LNCAP (cell line): ENCODE data around the gene PTH1R.

ENCODE experiments used
- TF ChIP-seq, protein P1 (sequence below): fragments of 450-650 bp; IDR thresholded peaks from 2 replicates; pipeline ENCODE4 v1.5.1; 2017; ENCODE audit warnings: mild to moderate bottlenecking

The PTH1R gene

DNA sequence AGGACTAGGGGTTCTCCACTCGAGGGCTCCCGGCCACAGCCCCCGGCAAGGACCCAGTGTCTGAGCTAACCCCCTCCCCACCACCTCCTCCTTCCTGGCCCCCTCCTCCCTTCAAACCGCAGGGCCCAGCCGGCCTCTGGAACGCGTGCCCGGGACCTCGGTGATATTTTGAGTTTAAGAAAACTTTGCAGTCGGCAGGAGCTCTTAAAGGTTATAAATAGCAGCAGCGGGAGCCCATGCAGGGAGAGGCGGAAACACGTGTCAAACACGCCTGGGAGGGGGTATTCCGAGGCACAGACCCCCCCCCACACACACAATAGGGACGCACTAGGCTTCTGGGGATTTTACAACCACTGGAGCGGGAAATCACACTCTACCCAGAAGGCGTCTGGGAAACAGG is 3.1 kb upstream of the PTH1R start:
- TF ChIP-seq, protein P1, sequence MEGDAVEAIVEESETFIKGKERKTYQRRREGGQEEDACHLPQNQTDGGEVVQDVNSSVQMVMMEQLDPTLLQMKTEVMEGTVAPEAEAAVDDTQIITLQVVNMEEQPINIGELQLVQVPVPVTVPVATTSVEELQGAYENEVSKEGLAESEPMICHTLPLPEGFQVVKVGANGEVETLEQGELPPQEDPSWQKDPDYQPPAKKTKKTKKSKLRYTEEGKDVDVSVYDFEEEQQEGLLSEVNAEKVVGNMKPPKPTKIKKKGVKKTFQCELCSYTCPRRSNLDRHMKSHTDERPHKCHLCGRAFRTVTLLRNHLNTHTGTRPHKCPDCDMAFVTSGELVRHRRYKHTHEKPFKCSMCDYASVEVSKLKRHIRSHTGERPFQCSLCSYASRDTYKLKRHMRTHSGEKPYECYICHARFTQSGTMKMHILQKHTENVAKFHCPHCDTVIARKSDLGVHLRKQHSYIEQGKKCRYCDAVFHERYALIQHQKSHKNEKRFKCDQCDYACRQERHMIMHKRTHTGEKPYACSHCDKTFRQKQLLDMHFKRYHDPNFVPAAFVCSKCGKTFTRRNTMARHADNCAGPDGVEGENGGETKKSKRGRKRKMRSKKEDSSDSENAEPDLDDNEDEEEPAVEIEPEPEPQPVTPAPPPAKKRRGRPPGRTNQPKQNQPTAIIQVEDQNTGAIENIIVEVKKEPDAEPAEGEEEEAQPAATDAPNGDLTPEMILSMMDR, result no peak

DNA sequence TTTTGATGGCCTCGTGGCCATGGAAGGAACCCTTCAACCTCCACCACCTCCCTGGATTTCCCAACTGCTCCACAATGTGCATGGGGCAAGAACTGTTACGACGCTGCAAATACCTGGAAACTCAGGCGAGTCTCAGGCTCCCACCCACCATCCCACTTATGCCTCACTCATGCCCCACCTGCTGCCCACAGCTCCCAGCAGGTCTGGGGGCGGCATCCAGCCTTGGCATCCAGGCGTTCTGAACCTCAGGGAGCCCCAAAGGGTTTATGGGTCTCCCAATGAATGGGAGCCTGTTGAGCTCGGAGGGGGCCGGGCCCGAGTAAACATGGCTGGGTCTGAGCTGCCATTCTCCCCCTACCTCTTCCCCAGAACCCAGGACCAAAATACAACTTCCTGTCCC is 2.0 kb upstream of the PTH1R start:
- TF ChIP-seq, protein P1, result no peak

DNA sequence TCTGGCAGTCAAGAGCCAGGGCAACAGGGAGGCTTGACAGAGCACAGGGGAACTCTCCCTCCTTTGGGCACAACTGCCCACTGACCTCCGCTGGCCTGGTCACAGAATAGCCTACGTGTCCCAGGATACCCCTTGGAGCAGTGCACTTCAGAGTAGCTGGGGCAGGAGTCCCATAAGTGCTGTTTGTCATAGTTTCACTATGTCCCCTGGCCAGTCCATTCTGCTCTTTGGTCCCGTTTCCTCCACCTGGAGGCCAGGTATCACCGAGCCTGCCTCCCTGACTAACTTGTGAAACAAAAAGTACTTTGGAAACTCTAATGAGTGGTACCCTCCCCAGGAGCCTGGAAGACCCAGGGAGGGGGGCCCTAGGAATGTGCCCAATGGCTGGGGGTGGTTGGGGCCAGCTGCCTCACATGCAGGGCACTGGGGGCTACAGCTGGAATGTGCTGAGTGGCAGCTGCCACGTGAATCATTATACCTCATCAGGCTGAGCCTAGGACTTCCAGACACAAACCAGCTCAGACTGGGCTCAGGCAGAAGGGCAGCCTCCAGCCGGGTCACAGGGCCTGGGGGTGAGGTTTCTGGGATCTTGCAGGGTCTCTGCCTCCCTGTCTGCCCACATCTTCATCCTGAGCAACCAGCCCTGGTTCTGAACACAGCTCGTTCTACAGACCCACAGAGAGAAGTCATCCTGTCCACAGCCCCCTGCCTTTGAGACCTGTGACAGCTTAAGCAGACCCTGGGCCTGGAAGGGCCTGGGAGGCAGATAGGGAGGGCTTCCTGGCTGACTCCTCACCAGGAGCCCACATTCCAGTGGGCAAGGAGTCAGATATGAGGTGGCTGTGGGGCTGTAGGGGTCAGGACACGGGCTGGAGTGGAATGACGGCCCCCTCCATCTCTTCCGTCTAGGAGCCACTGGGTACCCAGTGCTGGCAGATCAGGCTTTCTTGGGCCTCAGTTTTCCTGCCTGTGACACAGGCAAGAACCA is 914 bp upstream of the PTH1R start:
- TF ChIP-seq, protein P1, result no peak

DNA sequence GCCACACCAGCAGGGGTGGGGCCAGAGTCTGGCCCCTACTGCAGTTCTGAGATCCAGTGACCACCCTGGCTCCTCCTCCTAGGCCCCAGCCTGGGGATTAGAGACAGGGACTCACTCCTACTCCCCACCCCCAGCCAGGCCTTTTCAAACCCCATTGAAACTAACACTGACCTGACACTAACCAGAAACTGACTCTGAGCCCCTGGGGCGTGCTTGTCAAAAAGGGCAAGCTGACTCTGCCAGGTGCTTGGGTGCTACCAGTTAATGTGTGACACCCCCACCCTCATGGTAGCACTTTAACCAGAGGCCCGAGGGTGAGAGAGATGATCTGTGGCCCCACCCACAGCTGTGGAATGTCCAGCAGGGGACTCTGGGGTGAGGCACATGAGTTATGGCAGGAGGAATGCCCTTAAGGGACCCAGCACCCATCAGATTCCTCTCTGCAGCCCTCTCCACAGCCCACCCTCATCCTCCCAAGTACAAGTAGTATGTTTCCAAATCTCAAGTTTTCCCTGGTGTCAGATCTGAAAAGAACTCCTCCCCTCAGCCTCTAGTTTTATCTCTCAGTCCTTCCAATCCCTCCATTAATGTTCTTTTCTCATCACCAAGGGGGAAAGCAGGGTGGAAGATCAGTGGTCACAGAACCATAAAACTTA is 1.4 kb downstream of the PTH1R start:
- TF ChIP-seq, protein P1, result no peak

DNA sequence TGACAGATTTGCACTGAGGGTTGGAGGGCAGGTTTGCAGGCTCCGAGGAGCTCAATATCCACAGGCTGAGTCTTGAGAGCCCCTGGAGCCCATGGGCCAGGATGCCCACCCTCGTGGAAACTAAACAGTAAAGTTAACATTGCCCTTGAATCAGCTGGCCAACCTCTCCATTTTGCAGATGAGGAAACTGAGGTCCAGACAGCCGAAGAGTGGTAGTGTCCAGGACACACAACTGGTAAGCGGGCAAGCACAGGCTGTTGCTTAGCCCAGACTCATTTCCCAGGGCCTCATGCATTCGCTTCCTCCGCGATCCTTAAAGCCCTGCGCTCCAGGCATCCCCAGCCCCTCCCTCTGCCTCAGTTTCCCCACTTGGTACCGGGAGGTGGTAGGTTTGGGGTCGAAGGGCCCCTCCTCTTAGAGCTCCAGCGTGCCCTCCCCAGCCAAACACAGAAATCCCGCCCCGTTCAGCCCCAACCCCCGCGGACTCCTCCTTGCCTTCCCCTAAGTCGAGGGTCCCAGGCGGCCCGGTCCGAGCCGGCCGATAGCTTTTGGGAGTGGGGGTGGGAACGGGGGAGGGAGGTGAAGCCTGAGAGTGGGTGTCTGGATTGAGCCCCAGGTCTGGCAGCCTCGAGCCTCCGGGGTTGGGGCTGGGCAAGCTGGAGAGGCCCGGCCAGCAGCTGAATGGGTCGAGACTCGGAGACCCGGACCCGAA is 3.5 kb downstream of the PTH1R start:
- TF ChIP-seq, protein P1, result no peak

DNA sequence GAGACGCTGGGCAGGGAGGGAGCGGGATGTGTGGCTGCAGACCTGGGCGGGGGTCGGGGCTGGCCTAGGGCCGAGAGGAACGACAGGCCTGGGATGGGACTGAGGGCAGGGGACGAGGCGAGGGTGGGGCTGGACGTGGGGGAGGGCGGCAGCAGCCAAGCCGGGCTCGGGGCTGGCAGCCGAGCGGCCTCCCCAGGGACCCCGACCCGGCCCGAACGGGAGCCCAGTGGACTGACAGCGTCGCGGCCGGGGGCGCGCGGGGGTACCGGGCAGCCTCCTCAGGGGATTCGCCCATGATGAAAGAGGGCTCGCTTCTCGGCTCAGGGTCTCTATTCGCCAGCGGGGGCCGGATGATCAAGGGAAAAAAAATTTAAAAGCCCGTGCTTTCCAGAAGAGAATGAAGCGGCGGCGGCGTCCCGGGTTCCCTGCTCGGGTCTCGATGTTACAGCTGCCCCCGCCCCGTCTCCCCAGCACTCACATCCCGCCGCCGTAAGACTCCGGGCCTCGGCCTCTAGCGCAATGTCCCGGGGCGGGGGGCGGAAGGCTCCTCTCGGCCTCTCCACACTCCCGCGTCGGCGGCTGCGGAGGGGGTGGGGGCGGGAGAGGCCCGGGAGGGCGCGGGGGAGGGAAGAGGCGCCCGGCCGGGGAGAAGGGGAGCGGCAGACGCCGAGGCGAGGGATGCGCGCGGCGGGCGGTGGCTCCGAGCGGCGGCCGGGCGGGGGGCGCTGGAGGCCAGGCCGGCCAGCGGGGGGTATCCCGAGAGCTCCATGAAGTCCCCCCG is 4.3 kb downstream of the PTH1R start:
- TF ChIP-seq, protein P1, result no peak
